HG02885 (cell line): ENCODE data around the gene BCL11B.

Source experiments
- ATAC-seq: cut with Tn5 transposase; IDR thresholded peaks from one replicate; pipeline ENCODE4 v1.9.1; 2021; ENCODE audit warnings: mild to moderate bottlenecking; ENCODE audit not compliant: unreplicated experiment, poor library complexity

BCL11B gene

DNA sequence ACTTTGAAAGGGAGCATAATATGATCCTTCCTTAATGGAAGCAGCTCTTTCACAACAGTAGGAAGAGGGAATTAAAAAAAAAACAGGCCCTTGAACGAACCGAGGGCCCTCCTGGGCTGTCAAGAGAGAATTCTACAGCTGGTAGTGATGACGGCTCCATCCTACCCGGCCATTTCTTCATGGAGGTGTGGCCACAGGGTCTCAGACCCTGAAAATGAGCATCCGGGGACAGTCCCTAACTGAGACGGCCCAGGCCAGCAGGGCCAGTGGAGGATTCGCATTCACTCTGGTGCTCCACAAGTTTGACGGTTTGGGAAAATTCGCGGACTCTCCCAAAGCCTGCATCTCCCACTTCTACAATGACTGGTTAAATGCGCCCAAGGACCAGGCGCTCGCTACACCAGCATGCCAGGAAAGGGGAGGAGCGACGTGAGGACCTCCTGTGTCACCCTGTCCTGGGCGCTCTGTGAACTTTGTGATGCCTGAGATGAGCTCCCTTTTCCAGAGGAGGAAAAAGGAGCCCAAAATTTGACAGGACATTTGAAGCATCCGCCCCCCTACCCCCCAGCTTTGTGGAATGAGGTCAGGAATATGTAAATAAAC, 66.8 kb downstream of the BCL11B start:
- ATAC-seq: no peak

DNA sequence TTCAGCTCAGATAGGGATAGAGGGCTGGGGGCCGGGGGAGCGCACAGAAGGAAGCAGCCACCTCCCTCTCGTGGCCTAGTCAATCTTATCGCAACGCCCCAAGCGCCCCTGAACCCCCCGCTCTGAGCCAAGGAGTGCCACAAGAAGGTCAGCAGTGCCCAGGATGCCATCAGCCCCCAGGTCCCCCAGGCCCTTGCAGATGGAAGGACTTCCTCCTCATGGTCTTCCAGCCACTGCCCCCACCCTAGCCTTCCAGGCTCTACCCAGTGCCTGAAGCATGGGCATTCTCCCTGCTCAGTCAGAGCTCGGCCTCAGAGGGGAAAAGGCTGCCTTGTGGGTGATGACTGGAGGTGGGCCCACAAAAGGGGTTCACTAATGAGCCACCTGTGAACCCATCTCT, 68.2 kb downstream of the BCL11B start:
- ATAC-seq: no peak

DNA sequence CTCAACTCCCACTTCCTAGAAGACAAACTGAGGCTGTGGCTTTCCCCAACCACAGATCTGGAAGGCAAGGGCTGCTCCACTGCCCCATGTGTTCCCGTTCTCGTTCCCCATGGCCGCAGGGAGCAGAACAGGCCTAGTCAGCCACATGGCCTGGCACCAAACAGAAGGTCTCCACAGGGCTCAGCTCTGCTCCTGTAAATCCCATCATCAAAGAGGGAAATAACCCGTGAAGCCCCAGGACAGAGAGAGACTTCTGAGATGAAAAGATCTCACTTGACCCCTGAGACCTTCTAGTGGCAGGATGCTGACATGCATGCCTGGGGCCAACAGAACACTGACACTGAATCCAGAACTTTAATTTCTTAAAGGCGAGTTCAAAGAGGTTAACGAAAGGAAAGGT, 68.9 kb downstream of the BCL11B start:
- ATAC-seq: no peak

DNA sequence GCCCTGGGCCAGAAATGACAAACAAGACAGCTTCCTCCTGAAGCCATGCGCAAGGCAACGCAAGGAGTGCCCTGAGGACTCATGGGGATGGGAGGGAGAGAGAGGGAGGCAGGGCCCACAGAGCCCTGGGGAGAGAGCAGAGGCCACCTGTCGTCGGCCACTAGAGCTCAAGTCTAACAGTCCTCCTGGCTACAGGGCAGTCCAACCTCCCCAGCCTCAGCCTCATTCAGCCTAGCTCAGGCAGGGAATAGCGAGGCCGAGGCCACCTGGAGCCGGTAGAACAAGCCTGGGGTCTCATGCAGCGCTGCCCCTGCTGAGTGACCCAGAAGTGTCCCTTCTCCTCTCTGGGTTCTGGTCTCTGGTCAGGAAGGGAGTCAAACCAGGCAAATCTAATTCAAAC, 69.5 kb downstream of the BCL11B start:
- no peak for ATAC-seq

- no peak for ATAC-seq
Observed at GRCh38 chr14:99201351-99202073, 70.5 kb downstream of the BCL11B start.

DNA sequence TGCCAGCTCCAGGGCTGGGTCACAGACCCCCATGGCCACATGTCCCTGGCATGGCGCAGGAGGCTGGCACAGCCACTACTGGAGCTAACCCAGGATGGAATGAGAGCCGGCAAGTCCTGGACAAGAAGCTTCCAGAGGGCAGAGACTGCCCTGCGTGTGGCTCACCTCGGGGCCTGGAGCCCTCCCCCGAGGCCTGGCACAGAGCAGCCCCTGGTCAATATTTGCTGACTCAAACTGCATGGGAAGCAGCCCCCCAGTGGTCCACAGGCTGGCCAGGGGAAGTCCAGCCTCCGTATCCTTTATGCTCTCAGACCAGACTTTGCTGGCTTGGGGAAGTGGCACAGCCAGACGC, 71.4 kb downstream of the BCL11B start:
- ATAC-seq: no peak

- no peak for ATAC-seq
Observed at GRCh38 chr14:99199846-99200653, 71.9 kb downstream of the BCL11B start.

GRCh38 chr14:99198746-99199502, 73.1 kb downstream of the BCL11B start:
- no peak for ATAC-seq

GRCh38 chr14:99196310-99196650, 75.7 kb downstream of the BCL11B start:
- ATAC-seq: no peak

DNA sequence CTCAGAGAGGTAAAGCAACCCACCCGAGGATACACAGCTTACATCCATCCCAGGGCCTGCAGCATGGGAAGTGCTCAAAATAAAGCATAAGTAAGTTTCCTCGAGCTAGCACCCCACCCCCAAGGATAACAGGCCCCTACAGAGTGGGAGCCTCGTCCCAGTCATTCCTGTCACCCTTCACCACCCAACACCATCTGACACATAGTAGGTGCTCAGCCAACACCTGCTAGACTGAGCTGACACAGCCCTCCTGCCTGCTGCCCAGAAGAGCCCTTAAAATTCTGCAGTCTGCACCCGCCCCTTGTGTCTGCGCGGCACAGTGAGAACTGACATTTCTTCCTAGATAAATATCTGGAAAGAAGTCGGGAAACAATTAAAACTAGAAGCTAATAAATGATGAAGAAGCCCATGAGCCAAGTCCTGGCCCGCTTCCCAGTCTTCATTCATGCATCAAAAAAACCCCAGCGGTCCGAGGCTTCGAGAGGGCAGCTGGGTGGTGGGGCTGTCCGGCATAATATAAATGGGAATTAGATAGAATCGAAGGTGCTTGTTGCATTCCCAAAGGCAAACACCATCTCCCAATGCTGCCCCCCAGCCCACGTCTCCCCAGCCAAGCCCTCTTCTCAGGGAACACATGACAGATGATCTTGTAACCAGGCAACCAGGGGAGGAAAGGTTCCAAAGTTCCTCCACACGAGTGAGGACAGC, 76.2 kb downstream of the BCL11B start:
- ATAC-seq: no peak

DNA sequence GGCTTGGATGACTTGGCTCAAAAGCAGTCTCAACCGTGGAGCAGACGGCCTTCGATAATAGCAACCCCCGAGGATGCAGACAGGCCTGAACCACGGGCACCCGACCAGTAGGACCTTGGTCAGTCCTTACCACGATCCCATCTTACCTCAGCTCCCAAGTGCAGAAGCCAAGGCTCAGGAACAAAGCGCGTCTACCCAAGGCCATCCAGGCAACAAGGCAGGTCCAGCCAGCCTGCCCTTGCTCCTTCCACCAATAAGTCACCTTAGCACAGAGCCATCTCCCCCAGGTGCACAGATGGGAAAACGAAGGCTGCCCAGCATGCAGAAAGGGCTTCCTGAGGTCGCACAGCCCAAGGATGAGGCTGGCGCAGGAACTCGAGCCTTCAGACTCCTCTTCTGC, 77.3 kb downstream of the BCL11B start:
- ATAC-seq: no peak

DNA sequence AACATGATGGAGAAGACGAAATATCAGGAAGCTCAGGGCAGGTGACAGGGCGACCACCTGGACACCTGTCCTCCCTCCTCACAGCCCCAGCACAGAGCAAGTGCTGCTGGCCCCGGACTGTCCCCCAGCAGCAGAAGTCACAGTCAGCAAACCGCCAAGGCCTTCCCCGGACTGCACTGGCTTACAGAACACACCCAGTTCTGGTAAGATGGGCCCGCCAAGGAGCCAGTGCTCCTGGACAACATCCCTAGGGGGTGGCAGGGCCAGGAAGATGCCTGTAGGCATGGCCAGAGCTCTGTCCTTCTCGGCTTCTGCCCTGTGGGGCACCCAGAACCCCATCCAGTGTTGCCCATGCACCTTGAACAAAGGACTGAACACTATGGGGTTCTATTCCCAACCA, 77.9 kb downstream of the BCL11B start:
- ATAC-seq: no peak

DNA sequence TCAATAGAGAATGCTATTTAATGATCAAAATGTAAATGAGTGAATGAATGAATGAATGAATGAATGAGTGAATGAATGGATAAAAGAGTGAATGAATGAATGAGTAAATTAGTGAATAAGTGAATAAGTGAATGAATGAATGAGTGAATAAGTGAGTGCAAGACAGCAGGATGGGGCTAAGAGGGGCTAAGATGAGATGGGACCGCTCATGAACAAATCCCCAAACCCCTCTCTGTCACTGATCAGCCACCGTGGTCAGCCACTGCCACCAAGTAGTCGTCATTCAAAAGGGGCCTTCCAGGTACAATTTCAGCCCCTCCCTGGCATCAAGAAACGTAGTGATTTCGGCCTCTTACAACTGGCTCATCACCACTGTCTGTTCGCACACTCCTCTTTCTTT, 79.2 kb downstream of the BCL11B start:
- ATAC-seq: no peak

DNA sequence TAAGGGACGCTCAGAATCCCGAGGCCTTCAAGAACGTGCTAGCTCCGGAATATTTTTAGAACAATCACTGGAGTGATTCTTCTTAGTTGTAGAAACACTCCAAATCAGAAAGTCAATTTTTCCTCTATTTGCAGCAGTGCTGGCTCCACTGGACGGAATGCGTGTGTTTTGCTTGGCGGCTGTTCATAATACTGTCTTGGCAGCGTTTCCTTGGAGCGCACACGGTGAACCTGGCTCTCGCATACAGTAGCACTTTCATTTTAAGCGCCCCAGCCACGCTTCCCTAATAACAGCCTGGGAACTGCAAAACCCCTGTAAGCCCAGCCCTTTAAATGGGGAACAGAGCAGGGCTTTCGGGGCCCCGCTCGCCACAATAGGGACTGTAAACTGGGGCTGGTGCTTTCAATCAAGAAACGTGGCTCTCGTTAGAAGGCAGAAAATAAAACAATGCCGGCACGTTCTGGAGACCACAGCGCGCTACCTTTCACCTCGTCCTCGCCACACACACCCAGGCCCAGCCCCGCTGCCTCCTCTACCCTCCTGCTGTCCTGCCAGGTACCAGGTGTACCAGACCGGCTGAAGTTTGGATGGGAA, 79.9 kb downstream of the BCL11B start:
- no peak for ATAC-seq

DNA sequence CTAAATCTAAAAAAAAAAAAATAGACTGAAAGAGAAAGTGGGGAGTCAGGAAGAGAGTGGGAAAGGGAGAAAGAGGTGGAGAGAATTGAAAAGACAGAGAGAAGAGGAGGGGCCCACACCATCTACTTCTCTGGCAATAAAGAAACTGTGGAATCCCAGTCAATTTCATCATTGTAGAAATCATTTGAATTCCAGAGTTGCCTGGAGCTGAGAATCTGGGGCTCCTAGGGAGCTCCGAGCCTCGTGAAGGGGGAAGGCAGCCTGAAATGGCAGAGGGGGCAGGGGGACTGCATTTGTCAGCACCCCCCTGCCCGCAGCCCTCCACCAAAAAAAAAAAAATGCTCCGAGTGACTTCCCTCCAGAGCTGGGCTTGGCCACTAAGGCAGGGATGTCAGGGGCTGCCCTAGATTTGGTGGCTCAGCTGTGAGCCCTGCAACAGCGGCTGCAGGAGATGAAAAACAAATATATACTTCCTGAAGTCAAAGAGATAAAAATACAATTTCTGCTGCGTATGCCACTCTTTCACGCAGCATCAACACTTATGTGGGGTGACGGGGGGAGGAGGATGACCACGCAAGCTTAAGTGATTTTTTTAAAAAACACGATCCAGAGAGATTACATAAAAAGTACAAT, 80.5 kb downstream of the BCL11B start:
- ATAC-seq: no peak

DNA sequence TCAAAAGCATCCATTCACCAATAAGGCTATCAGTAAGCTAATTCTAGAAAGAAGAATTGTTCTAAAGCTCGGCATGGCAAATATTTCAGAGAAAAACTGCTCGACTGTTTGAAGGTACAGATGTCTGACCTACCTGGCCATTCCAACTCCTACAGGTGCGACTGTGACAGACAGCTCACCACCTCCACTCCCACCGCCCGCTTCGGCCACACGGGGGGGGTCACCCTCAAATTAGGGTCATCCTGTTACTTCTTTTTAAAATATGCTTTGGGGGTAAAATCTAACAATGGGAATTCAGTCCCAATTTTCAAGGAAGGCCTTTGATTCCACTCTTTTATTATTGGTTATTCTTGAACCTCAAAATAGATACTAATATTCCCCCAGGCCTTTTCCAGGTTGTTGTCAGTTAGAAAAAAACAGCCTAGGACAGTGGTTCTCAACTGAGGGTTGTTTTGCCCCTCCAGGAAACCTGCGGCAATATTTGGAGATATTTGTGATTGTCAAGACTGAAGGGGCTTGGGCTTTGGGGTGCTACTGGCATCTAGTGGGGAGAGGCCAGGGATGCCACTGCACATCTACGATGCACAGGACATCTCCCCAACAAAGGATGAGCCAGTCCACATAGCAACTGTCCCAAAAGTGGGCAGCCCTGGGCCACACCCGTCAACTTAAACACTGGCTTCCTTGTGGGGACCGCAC, 81.2 kb downstream of the BCL11B start:
- no peak for ATAC-seq

DNA sequence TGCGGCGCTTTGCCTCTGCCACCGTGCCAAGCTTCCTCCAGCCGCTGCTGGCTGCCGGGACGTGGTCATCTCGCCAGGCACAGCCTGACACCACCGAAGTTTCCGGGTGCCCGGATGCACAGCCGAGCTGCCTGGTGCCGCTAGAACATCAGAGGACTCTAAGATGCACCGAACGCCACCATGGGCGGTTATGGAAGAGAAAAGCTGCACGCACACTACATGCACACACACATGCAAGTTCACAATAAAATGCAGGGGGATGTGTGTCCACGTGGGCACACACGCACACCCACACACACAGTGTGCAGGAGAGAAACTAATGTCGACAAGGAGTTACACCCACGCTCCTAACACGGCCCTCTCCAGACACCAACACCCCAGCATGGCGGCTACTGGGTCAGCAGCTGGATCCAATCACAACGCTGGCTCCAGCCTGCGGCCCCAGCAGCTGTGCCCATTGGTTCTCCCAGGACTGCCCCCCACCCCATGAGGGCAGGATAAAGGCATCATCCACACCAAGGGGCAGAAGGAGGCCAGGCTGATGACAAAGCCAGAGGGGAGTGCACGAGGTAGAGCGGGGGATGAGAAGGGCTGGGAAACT, 82.7 kb downstream of the BCL11B start:
- no peak for ATAC-seq

DNA sequence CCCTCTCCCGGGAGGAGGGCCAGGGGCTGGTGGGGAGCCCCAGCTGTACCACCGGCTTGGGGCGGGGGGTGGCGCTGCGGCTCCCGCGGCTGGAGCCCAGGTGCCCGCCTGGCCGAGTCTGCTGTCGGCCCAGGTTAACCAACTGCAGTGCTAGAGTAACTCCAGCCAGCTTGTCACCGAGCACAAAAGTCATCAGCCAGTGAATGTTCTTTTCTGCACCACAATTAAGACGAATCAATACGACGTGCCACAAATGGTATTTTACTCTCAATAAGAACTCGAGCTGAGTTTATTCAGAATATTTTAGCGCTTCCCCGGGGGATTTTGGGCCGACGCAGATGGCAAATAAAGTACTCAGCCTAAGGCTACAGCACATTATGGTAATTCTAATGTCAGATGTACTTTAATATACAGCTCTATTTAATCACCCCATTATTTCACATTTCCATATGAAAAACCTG, 83.2 kb downstream of the BCL11B start:
- no peak for ATAC-seq
